GM19397 (cell line): ENCODE measurements around the gene CTDP1.

ENCODE experiments used
- ATAC-seq: cut with Tn5 transposase; IDR thresholded peaks from one replicate; pipeline ENCODE4 v1.9.1; 2021; ENCODE audit warnings: mild to moderate bottlenecking, moderate library complexity; ENCODE audit not compliant: unreplicated experiment

CTDP1 gene

GRCh38 chr18:79755496-79756142 lies 76.0 kb downstream of the CTDP1 start:
- no peak for ATAC-seq

GRCh38 chr18:79756143-79756500 lies 76.5 kb downstream of the CTDP1 start:
- ATAC-seq, result no peak

- no peak for ATAC-seq
These were observed 77.2 kb downstream of the CTDP1 start for GRCh38 chr18:79756826-79757225.

GRCh38 chr18:79760348-79760747 lies 80.7 kb downstream of the CTDP1 start:
- ATAC-seq, result no peak

GRCh38 chr18:79760881-79761280 lies 81.3 kb downstream of the CTDP1 start:
- ATAC-seq, result no peak

- ATAC-seq, result no peak
These were observed 83.8 kb downstream of the CTDP1 start for GRCh38 chr18:79763407-79763806.

GRCh38 chr18:79764131-79764530 lies 84.5 kb downstream of the CTDP1 start:
- no peak for ATAC-seq

GRCh38 chr18:79765491-79766245 lies 86.1 kb downstream of the CTDP1 start:
- no peak for ATAC-seq

GRCh38 chr18:79766308-79766707 lies 86.7 kb downstream of the CTDP1 start:
- no peak for ATAC-seq

- no peak for ATAC-seq
These were observed 89.1 kb downstream of the CTDP1 start for GRCh38 chr18:79768745-79769144.

- no peak for ATAC-seq
These were observed 90.3 kb downstream of the CTDP1 start for GRCh38 chr18:79769698-79770500.

GRCh38 chr18:79770501-79770815 lies 90.9 kb downstream of the CTDP1 start:
- no peak for ATAC-seq

- no peak for ATAC-seq
These were observed 91.2 kb downstream of the CTDP1 start for GRCh38 chr18:79770826-79771225.

- ATAC-seq, result no peak
These were observed 92.0 kb downstream of the CTDP1 start for GRCh38 chr18:79771446-79772107.

- ATAC-seq, result no peak
These were observed 92.7 kb downstream of the CTDP1 start for GRCh38 chr18:79772108-79772864.

GRCh38 chr18:79772865-79773696 lies 93.5 kb downstream of the CTDP1 start:
- ATAC-seq, result no peak

- no peak for ATAC-seq
These were observed 94.5 kb downstream of the CTDP1 start for GRCh38 chr18:79774111-79774510.

GRCh38 chr18:79775441-79776221 lies 96.0 kb downstream of the CTDP1 start:
- no peak for ATAC-seq

- ATAC-seq, result no peak
These were observed 97.1 kb downstream of the CTDP1 start for GRCh38 chr18:79776674-79777073.
